ENCODE measurements around the gene PPP1R16B.
"Not testable (repeated sequence)": the region's sequence is repeated elsewhere in the genome, so short reads cannot be mapped to it uniquely, and the experiment has no call there.

Gene PPP1R16B

GRCh38 chr20:38791291-38791690, 14.2 kb upstream of the PPP1R16B start:
- no peaks in the 10 kb centered on the region for H3K27me3 ChIP-seq (ENCODE audit: low read depth, low read length)
- H3K9me3 ChIP-seq (ENCODE audit: insufficient read depth, low read length), result no peaks in the 10 kb centered on the region
- H4K20me1 ChIP-seq (ENCODE audit: insufficient read depth, low read length), result no peaks in the 10 kb centered on the region
- H3K27ac ChIP-seq (ENCODE audit: low read length), result no peak overlapping the region
- no peak overlapping the region for H3K4me3 ChIP-seq (ENCODE audit: low read length)
- H3K4me1 ChIP-seq (ENCODE audit: low read length), result peaks cover 2% of the 10 kb centered on the region; the same call in 1 of the 2 replicates
- no peak overlapping the region for H2AFZ ChIP-seq (ENCODE audit: low read depth, low read length)
- H3K79me2 ChIP-seq (ENCODE audit: low read length), result no peaks in the 10 kb centered on the region
- H3K36me3 ChIP-seq (replicated peaks; ENCODE audit: low read depth, low read length), result no peaks in the 10 kb centered on the region
- no peak overlapping the region for H3K9ac ChIP-seq (ENCODE audit: low read length)
- TF ChIP-seq EZH2phosphoT487 (IDR thresholded peaks at IDR 0.05; ENCODE audit: low read depth), result no peak
- no peak for TF ChIP-seq CTCF (IDR thresholded peaks at IDR 0.05; ENCODE audit: low read depth, low read length)
- H3K4me2 ChIP-seq (ENCODE audit: low read length), result no peak overlapping the region

GRCh38 chr20:38791940-38792339, 13.6 kb upstream of the PPP1R16B start:
- no peaks in the 10 kb centered on the region for H3K36me3 ChIP-seq (replicated peaks; ENCODE audit: low read depth, low read length)
- H3K4me2 ChIP-seq (ENCODE audit: low read length), result no peak overlapping the region
- no peaks in the 10 kb centered on the region for H3K27me3 ChIP-seq (ENCODE audit: low read depth, low read length)
- H3K27ac ChIP-seq (ENCODE audit: low read length), result no peak overlapping the region
- peaks cover 2% of the 10 kb centered on the region; the same call in 1 of the 2 replicates for H3K4me1 ChIP-seq (ENCODE audit: low read length)
- no peaks in the 10 kb centered on the region for H3K9me3 ChIP-seq (ENCODE audit: insufficient read depth, low read length)
- no peak overlapping the region for H3K9ac ChIP-seq (ENCODE audit: low read length)
- TF ChIP-seq EZH2phosphoT487 (IDR thresholded peaks at IDR 0.05; ENCODE audit: low read depth) (no peak), CTCF (IDR thresholded peaks at IDR 0.05; ENCODE audit: low read depth, low read length) (no peak)
- H4K20me1 ChIP-seq (ENCODE audit: insufficient read depth, low read length), result no peaks in the 10 kb centered on the region
- no peak overlapping the region for H3K4me3 ChIP-seq (ENCODE audit: low read length)
- H3K79me2 ChIP-seq (ENCODE audit: low read length), result no peaks in the 10 kb centered on the region
- H2AFZ ChIP-seq (ENCODE audit: low read depth, low read length), result no peak overlapping the region

- H2AFZ ChIP-seq (ENCODE audit: low read depth, low read length); H3K9me3 ChIP-seq (ENCODE audit: insufficient read depth, low read length); H3K4me3 ChIP-seq (ENCODE audit: low read length); H3K36me3 ChIP-seq (replicated peaks; ENCODE audit: low read depth, low read length); H3K9ac ChIP-seq (ENCODE audit: low read length); H4K20me1 ChIP-seq (ENCODE audit: insufficient read depth, low read length); H3K27ac ChIP-seq (ENCODE audit: low read length); H3K27me3 ChIP-seq (ENCODE audit: low read depth, low read length); H3K79me2 ChIP-seq (ENCODE audit: low read length); H3K4me2 ChIP-seq (ENCODE audit: low read length); H3K4me1 ChIP-seq (ENCODE audit: low read length): not testable (repeated sequence)
Observed at GRCh38 chr20:38794057-38794456, 11.4 kb upstream of the PPP1R16B start.

GRCh38 chr20:38798266-38798665, 7.2 kb upstream of the PPP1R16B start:
- Histone ChIP-seq H3K4me1 (ENCODE audit: low read length) (no peaks in the 10 kb centered on the region), H2AFZ (ENCODE audit: low read depth, low read length) (no peak overlapping the region), H3K9ac (ENCODE audit: low read length) (no peak overlapping the region), H3K27ac (ENCODE audit: low read length) (no peak overlapping the region), H4K20me1 (ENCODE audit: insufficient read depth, low read length) (no peaks in the 10 kb centered on the region), H3K27me3 (ENCODE audit: low read depth, low read length) (no peaks in the 10 kb centered on the region), H3K79me2 (ENCODE audit: low read length) (no peaks in the 10 kb centered on the region), H3K4me2 (ENCODE audit: low read length) (no peak overlapping the region), H3K4me3 (ENCODE audit: low read length) (no peak overlapping the region), H3K9me3 (ENCODE audit: insufficient read depth, low read length) (no peaks in the 10 kb centered on the region), H3K36me3 (replicated peaks; ENCODE audit: low read depth, low read length) (no peaks in the 10 kb centered on the region)
- no peak for TF ChIP-seq CTCF (IDR thresholded peaks at IDR 0.05; ENCODE audit: low read depth, low read length)
- no peak for TF ChIP-seq EZH2phosphoT487 (IDR thresholded peaks at IDR 0.05; ENCODE audit: low read depth)

- no peaks in the 10 kb centered on the region for H3K79me2 ChIP-seq (ENCODE audit: low read length)
- H4K20me1 ChIP-seq (ENCODE audit: insufficient read depth, low read length), result no peaks in the 10 kb centered on the region
- no peaks in the 10 kb centered on the region for H3K9me3 ChIP-seq (ENCODE audit: insufficient read depth, low read length)
- H2AFZ ChIP-seq (ENCODE audit: low read depth, low read length), result no peak overlapping the region
- no peak overlapping the region for H3K9ac ChIP-seq (ENCODE audit: low read length)
- H3K27me3 ChIP-seq (ENCODE audit: low read depth, low read length), result no peaks in the 10 kb centered on the region
- H3K27ac ChIP-seq (ENCODE audit: low read length), result no peak overlapping the region
- no peaks in the 10 kb centered on the region for H3K36me3 ChIP-seq (replicated peaks; ENCODE audit: low read depth, low read length)
- peaks cover under 1% of the 10 kb centered on the region for H3K4me1 ChIP-seq (ENCODE audit: low read length)
- no peak for TF ChIP-seq EZH2phosphoT487 (IDR thresholded peaks at IDR 0.05; ENCODE audit: low read depth)
- no peak for TF ChIP-seq CTCF (IDR thresholded peaks at IDR 0.05; ENCODE audit: low read depth, low read length)
- H3K4me2 ChIP-seq (ENCODE audit: low read length), result no peak overlapping the region
- no peak overlapping the region for H3K4me3 ChIP-seq (ENCODE audit: low read length)
Observed at GRCh38 chr20:38799203-38799602, 6.3 kb upstream of the PPP1R16B start.
